ENCODE results near the gene SLC6A1.

The SLC6A1 gene

GRCh38 chr3:10992017-10992942 lies at the start of gene SLC6A1:
TSS of gene SLC6A1 (plus strand) at chr3:10992748. CDS start at chr3:11017212, 24,464 bp downstream.
- no peak for DNase-seq

GRCh38 chr3:10944866-10945265 lies 47.7 kb upstream of the SLC6A1 start:
- no peak for DNase-seq

- DNase-seq = no peak
These were observed 46.8 kb upstream of the SLC6A1 start for GRCh38 chr3:10945683-10946287.

- no peak for DNase-seq
These were observed 46.0 kb upstream of the SLC6A1 start for GRCh38 chr3:10946526-10946925.

GRCh38 chr3:10948326-10948725 lies 44.2 kb upstream of the SLC6A1 start:
- DNase-seq = no peak

- no peak for DNase-seq
These were observed 43.4 kb upstream of the SLC6A1 start for GRCh38 chr3:10949197-10949596.

- DNase-seq = no peak
These were observed 41.9 kb upstream of the SLC6A1 start for GRCh38 chr3:10950476-10951294.

- DNase-seq = no peak
These were observed 41.1 kb upstream of the SLC6A1 start for GRCh38 chr3:10951295-10951926.

GRCh38 chr3:10952525-10952924 lies 40.0 kb upstream of the SLC6A1 start:
- no peak for DNase-seq

GRCh38 chr3:10954740-10955139 lies 37.8 kb upstream of the SLC6A1 start:
- no peak for DNase-seq

GRCh38 chr3:10955711-10956453 lies 36.7 kb upstream of the SLC6A1 start:
- DNase-seq = no peak

GRCh38 chr3:10956531-10956930 lies 36.0 kb upstream of the SLC6A1 start:
- DNase-seq = no peak

- no peak for DNase-seq
These were observed 35.6 kb upstream of the SLC6A1 start for GRCh38 chr3:10956986-10957385.

GRCh38 chr3:10957976-10958749 lies 34.4 kb upstream of the SLC6A1 start:
- DNase-seq = peak; percentile 22

- DNase-seq = no peak
These were observed 32.3 kb upstream of the SLC6A1 start for GRCh38 chr3:10960255-10960654.

- no peak for DNase-seq
These were observed 30.6 kb upstream of the SLC6A1 start for GRCh38 chr3:10961921-10962320.

GRCh38 chr3:10962481-10963036 lies 30.0 kb upstream of the SLC6A1 start:
- DNase-seq = peak; percentile 56

- DNase-seq = no peak
These were observed 27.9 kb upstream of the SLC6A1 start for GRCh38 chr3:10964537-10965167.

- DNase-seq = no peak
These were observed 24.1 kb upstream of the SLC6A1 start for GRCh38 chr3:10968401-10968800.

- no peak for DNase-seq
These were observed 22.1 kb upstream of the SLC6A1 start for GRCh38 chr3:10970306-10970960.
